IPS-15b (cell line): Measurements from ENCODE around the gene SMAD6.

ENCODE experiments used
- H3K27me3 ChIP-seq: one replicate; pipeline ENCODE4 v1.6.1; 2013; ENCODE audit warnings: low read length; ENCODE audit not compliant: control insufficient read depth, insufficient read depth
- H3K36me3 ChIP-seq: one replicate; pipeline ENCODE4 v1.6.1; 2013; ENCODE audit warnings: low read length; ENCODE audit not compliant: control insufficient read depth, insufficient read depth
- H3K4me1 ChIP-seq: one replicate; pipeline ENCODE4 v1.6.1; 2013; ENCODE audit warnings: mild to moderate bottlenecking, low read length; ENCODE audit not compliant: control insufficient read depth, insufficient read depth
- H3K4me3 ChIP-seq: one replicate; pipeline ENCODE4 v1.5.1; 2013; ENCODE audit warnings: low read depth, low read length
- H3K9ac ChIP-seq: one replicate; pipeline ENCODE4 v1.6.1; 2013; ENCODE audit warnings: low read depth, mild to moderate bottlenecking, low read length
- H3K9me3 ChIP-seq: one replicate; pipeline ENCODE4 v1.6.1; 2013; ENCODE audit warnings: mild to moderate bottlenecking, low read length; ENCODE audit not compliant: control insufficient read depth, insufficient read depth

Gene SMAD6

GRCh38 chr15:66659384-66659783 lies 42.7 kb upstream of the SMAD6 start:
- H3K9ac ChIP-seq, result no peak overlapping the region
- H3K36me3 ChIP-seq, result no peaks in the 10 kb centered on the region
- H3K9me3 ChIP-seq, result no peaks in the 10 kb centered on the region
- no peak overlapping the region for H3K4me3 ChIP-seq
- no peaks in the 10 kb centered on the region for H3K27me3 ChIP-seq
- H3K4me1 ChIP-seq, result peaks cover 6% of the 10 kb centered on the region

DNA sequence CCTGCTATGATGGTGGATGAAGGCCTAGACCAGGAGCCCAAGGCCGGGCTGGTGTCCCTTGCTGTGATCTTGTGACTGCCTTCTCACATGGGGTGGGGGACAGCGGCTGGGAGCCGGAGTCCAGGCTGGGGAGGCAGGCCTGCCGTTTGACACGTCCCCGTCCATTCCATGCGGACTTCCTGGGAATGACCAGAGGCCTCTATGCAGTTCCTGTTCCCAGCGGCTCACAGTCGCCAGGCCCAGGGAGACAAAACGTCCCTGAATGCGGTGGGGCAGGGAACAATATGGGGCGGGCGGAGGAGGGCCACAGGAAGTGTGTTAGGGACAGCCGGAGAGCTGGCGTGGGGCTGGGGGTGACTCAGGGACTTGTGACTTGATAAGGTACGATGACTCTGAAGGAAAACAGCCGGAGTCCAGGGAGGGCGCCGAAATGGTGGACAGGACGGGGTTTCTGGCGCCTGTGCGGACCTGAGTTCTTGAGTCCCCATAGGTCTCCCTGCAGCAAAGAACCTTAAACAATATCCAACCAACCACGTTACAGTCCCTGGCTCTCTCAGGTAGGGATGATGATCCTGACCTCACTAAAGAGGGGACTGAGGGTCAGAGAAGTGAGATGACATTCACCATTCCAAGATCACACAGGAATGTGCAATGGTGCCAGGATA lies 40.5 kb upstream of the SMAD6 start:
- Histone ChIP-seq H3K9me3 (no peaks in the 10 kb centered on the region), H3K9ac (no peak overlapping the region), H3K27me3 (no peaks in the 10 kb centered on the region), H3K4me3 (no peak overlapping the region), H3K36me3 (no peaks in the 10 kb centered on the region), H3K4me1 (peaks cover 4% of the 10 kb centered on the region)

DNA sequence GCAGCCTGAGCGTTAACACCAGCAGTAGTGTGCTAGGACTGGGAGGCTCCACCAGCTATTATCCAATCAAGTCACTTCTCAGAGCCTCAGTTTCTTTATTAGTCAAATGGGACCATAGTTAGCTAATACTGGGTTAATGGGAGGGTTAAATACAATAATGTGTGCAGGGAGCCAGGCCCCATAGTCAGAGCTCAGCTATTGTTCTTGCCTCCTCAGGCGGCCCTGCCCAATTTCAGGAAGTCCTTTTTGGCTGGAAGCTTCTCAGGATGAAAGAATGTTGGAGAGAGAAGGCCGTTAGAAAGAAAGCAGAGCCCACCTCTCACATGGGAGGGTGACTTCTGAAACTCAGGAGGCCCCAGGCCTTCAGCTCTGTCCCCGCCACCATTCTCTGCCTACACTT lies 39.5 kb upstream of the SMAD6 start:
- H3K36me3 ChIP-seq, result no peaks in the 10 kb centered on the region

GRCh38 chr15:66663664-66664063 lies 38.4 kb upstream of the SMAD6 start:
- Histone ChIP-seq H3K4me3 (no peak overlapping the region), H3K9me3 (no peaks in the 10 kb centered on the region), H3K27me3 (no peaks in the 10 kb centered on the region), H3K9ac (no peak overlapping the region), H3K36me3 (no peaks in the 10 kb centered on the region), H3K4me1 (no peaks in the 10 kb centered on the region)

More for the DNA sequence above, 39.5 kb upstream of the SMAD6 start:
- Histone ChIP-seq H3K9me3 (no peaks in the 10 kb centered on the region), H3K9ac (no peak overlapping the region), H3K27me3 (no peaks in the 10 kb centered on the region), H3K4me3 (no peak overlapping the region), H3K4me1 (peaks cover 2% of the 10 kb centered on the region)

DNA sequence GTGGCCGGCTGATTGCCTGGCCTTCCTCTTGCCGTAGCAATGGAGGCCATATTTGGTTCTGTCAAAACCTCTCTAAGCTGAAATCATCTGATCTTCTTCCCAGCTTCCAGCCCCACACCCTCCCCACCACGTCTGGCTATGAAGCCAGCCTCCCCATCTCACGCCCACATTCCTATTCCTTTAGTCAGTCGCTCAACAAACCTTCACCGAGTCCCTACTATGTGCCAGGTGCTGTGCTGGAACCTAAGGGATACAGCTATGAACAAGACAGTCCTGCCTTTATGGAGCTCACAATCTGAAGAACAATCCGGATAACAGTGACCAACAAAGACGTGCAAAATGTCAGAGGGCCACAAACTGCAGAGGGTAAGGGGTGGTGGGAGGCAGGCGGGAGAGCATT lies 31.9 kb upstream of the SMAD6 start:
- no peak overlapping the region for H3K4me3 ChIP-seq
- no peak overlapping the region for H3K9ac ChIP-seq
- peaks cover 12% of the 10 kb centered on the region for H3K4me1 ChIP-seq
- no peaks in the 10 kb centered on the region for H3K36me3 ChIP-seq
- no peaks in the 10 kb centered on the region for H3K9me3 ChIP-seq
- peaks cover 3% of the 10 kb centered on the region for H3K27me3 ChIP-seq

- no peaks in the 10 kb centered on the region for H3K9me3 ChIP-seq
- no peaks in the 10 kb centered on the region for H3K36me3 ChIP-seq
- peak overlapping the region; percentile 28 for H3K4me3 ChIP-seq
- peaks cover 3% of the 10 kb centered on the region for H3K27me3 ChIP-seq
- no peak overlapping the region for H3K9ac ChIP-seq
- peaks cover 12% of the 10 kb centered on the region for H3K4me1 ChIP-seq
These were observed 31.1 kb upstream of the SMAD6 start for GRCh38 chr15:66670762-66671580.

GRCh38 chr15:66672867-66673266 lies 29.2 kb upstream of the SMAD6 start:
- no peaks in the 10 kb centered on the region for H3K9me3 ChIP-seq
- peaks cover 12% of the 10 kb centered on the region for H3K4me1 ChIP-seq
- H3K9ac ChIP-seq, result no peak overlapping the region
- no peaks in the 10 kb centered on the region for H3K36me3 ChIP-seq
- H3K4me3 ChIP-seq, result no peak overlapping the region
- peaks cover 3% of the 10 kb centered on the region for H3K27me3 ChIP-seq

GRCh38 chr15:66673410-66674322 lies 28.4 kb upstream of the SMAD6 start:
- peaks cover 3% of the 10 kb centered on the region for H3K27me3 ChIP-seq
- H3K36me3 ChIP-seq, result no peaks in the 10 kb centered on the region
- H3K4me1 ChIP-seq, result peaks cover 12% of the 10 kb centered on the region
- H3K9ac ChIP-seq, result no peak overlapping the region
- H3K4me3 ChIP-seq, result no peak overlapping the region
- no peaks in the 10 kb centered on the region for H3K9me3 ChIP-seq

- no peak overlapping the region for H3K4me3 ChIP-seq
- H3K9me3 ChIP-seq, result no peaks in the 10 kb centered on the region
- H3K9ac ChIP-seq, result no peak overlapping the region
- peaks cover 16% of the 10 kb centered on the region for H3K4me1 ChIP-seq
- H3K27me3 ChIP-seq, result peaks cover 3% of the 10 kb centered on the region
- no peaks in the 10 kb centered on the region for H3K36me3 ChIP-seq
These were observed 27.3 kb upstream of the SMAD6 start for GRCh38 chr15:66674756-66675155.

- Histone ChIP-seq H3K4me3 (no peak overlapping the region), H3K4me1 (peaks cover 16% of the 10 kb centered on the region), H3K9me3 (no peaks in the 10 kb centered on the region), H3K27me3 (peaks cover 3% of the 10 kb centered on the region), H3K36me3 (no peaks in the 10 kb centered on the region), H3K9ac (no peak overlapping the region)
These were observed 26.6 kb upstream of the SMAD6 start for GRCh38 chr15:66675446-66675845.

GRCh38 chr15:66677336-66677735 lies 24.7 kb upstream of the SMAD6 start:
- H3K36me3 ChIP-seq, result no peaks in the 10 kb centered on the region
- H3K4me1 ChIP-seq, result peaks cover 8% of the 10 kb centered on the region
- H3K9ac ChIP-seq, result no peak overlapping the region
- H3K27me3 ChIP-seq, result peaks cover 3% of the 10 kb centered on the region
- H3K9me3 ChIP-seq, result no peaks in the 10 kb centered on the region
- no peak overlapping the region for H3K4me3 ChIP-seq
